GM12875 (cell line): Measurements from ENCODE around the gene TNS1.
"Not testable (repeated sequence)": the region's sequence is repeated elsewhere in the genome, so short reads cannot be mapped to it uniquely, and the experiment has no call there.

Source experiments
- H3K4me3 ChIP-seq: one replicate; pipeline ENCODE4 v1.5.1; 2011; ENCODE audit warnings: low read depth, low read length, control low read depth
- CTCF ChIP-seq: IDR thresholded peaks from 2 replicates; pipeline ENCODE4 v1.5.1; 2011; ENCODE audit warnings: low read depth, mild to moderate bottlenecking, control low read depth, inconsistent platforms, low read length, moderate library complexity, borderline replicate concordance; ENCODE audit not compliant: insufficient read depth

Gene TNS1

GRCh38 chr2:218002845-218003180, at the start of gene TNS1:
TNS1 (minus strand) TSS chr2:218002995; CDS start chr2:218002872, 123 bp downstream.
- no peak for TF ChIP-seq CTCF
- no peak within 1 kb of the TSS for H3K4me3 ChIP-seq

- no peak for TF ChIP-seq CTCF
These were observed 49.1 kb upstream of the TNS1 start for GRCh38 chr2:218051903-218052302.

GRCh38 chr2:218047536-218048225, 44.9 kb upstream of the TNS1 start:
- no peak for TF ChIP-seq CTCF
- no peak overlapping the region for H3K4me3 ChIP-seq

More at GRCh38 chr2:218051903-218052302, 49.1 kb upstream of the TNS1 start:
- H3K4me3 ChIP-seq = no peak overlapping the region

GRCh38 chr2:218046238-218046637, 43.4 kb upstream of the TNS1 start:
- no peak for TF ChIP-seq CTCF
- H3K4me3 ChIP-seq = no peak overlapping the region

- H3K4me3 ChIP-seq = not testable (repeated sequence)
These were observed 41.8 kb upstream of the TNS1 start for GRCh38 chr2:218044599-218044998.

GRCh38 chr2:218043701-218044109, 40.9 kb upstream of the TNS1 start:
- TF ChIP-seq CTCF = no peak
- no peak overlapping the region for H3K4me3 ChIP-seq

- TF ChIP-seq CTCF = no peak
These were observed 40.3 kb upstream of the TNS1 start for GRCh38 chr2:218043100-218043499.

More at GRCh38 chr2:218043100-218043499, 40.3 kb upstream of the TNS1 start:
- H3K4me3 ChIP-seq = no peak overlapping the region
